ENCODE data around the gene DUSP19. TPM values are rescaled to one million over a fixed set of nuclear protein-coding genes. Genes with fewer than 3 reads are reported as not detected.

Gene DUSP19
- total and polyA plus RNA-seq, 10 of the 15 experiments (the other 5 are each of a cell fraction or from before 2014, with no cell fraction given): 0.16 to 1.7 (median 0.57) TPM

DNA sequence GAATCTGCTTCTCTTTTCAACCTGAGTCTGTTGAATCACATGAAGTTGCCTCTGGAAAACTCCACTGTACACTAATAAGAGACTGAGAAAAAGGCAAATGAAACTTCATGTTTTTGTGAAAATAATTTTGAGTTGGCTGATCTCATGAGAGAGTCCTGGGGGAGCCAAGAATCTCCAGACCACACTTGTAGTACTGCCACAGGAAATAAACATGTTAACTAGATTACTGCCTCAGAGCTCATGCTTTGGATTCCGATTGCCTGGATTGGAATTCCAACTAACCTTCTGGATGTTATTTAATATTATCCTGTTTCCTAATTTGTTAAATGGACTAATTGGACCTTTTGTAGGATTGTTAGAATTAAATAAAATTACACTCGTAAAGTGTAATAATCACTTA, 70.9 kb downstream of the DUSP19 start:
- intact Hi-C loops (cut with micrococcal nuclease; ENCODE audit: unreplicated experiment): no loop called here
- H3K27me3 ChIP-seq (replicated peaks in 1 of 2; ENCODE audit: control insufficient read depth in 2 of 2, insufficient read depth in 2 of 2, low read length in 1 of 2): no peaks in the 10 kb centered on the region
- DNase-seq (ENCODE audit: low read depth, low spot score) (no peak), FAIRE-seq (no peak), ATAC-seq (no peak)
- CTCF ChIA-PET: no interaction called here
- H4K20me1 ChIP-seq (ENCODE audit: control insufficient read depth, insufficient read depth): no peaks in the 10 kb centered on the region
- H3K27ac ChIP-seq (ENCODE audit: control insufficient read depth, insufficient read depth): no peak overlapping the region
- H3K9me3 ChIP-seq (replicated peaks; ENCODE audit: control insufficient read depth, insufficient read depth, low read length): no peaks in the 10 kb centered on the region; the same call in 1 of the 3 replicates
- RAD21 ChIA-PET (ENCODE audit: unreplicated experiment): no interaction called here
- H3K4me3 ChIP-seq: no peak overlapping the region
- 97% methylated on average over 2 of the region's 2 CpGs for WGBS (ENCODE audit: insufficient coverage, insufficient replicate concordance, low lambda C conversion rate, missing lambda C conversion rate)
- SMC1A ChIA-PET (ENCODE audit: uncharacterized antibody, unreplicated experiment): interaction anchor here (0.8 to 1.0 kb wide), 4 partner anchors 9 to 46 kb away, joined by 3 read pairs; no protein-coding TSS in a partner anchor
- H3K9ac ChIP-seq (ENCODE audit: control insufficient read depth, insufficient read depth, low read length): no peak overlapping the region
- no peaks in the 10 kb centered on the region for H3K4me1 ChIP-seq (ENCODE audit: control insufficient read depth, insufficient read depth, low read length)
- H3K4me2 ChIP-seq (ENCODE audit: control insufficient read depth, insufficient read depth): no peak overlapping the region
- in situ Hi-C loops (cut with MboI): no loop called here
- no peak overlapping the region for H2AFZ ChIP-seq (ENCODE audit: control insufficient read depth, low read depth, low read length)
- POLR2A ChIA-PET: no interaction called here
- H3K36me3 ChIP-seq (ENCODE audit: control insufficient read depth in 2 of 2, insufficient read depth in 2 of 2, low read length in 1 of 2): peaks cover 2 to 9% of the 10 kb centered on the region in 2 experiments
- no TSS peak for BruUV-seq (replicated peaks)
- peaks cover 3% of the 10 kb centered on the region for H3K79me2 ChIP-seq (ENCODE audit: control insufficient read depth, insufficient read depth, low read length)
- TF ChIP-seq POLR2A (IDR thresholded peaks at IDR 0.05; ENCODE audit: low read depth, low read length): no peak
- no peak for TF ChIP-seq POU2F2 (IDR thresholded peaks at IDR 0.05; ENCODE audit: borderline replicate concordance, low read depth, low read length)
- TF ChIP-seq EP300 (IDR thresholded peaks at IDR 0.05; ENCODE audit: borderline replicate concordance in 1 of 2, control insufficient read depth in 1 of 2, low read depth in 2 of 2, low read length in 2 of 2): no peak
- TF ChIP-seq, protein P1, sequence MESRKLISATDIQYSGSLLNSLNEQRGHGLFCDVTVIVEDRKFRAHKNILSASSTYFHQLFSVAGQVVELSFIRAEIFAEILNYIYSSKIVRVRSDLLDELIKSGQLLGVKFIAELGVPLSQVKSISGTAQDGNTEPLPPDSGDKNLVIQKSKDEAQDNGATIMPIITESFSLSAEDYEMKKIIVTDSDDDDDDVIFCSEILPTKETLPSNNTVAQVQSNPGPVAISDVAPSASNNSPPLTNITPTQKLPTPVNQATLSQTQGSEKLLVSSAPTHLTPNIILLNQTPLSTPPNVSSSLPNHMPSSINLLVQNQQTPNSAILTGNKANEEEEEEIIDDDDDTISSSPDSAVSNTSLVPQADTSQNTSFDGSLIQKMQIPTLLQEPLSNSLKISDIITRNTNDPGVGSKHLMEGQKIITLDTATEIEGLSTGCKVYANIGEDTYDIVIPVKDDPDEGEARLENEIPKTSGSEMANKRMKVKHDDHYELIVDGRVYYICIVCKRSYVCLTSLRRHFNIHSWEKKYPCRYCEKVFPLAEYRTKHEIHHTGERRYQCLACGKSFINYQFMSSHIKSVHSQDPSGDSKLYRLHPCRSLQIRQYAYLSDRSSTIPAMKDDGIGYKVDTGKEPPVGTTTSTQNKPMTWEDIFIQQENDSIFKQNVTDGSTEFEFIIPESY (IDR thresholded peaks at IDR 0.05): no peak
- TF ChIP-seq, protein P2, sequence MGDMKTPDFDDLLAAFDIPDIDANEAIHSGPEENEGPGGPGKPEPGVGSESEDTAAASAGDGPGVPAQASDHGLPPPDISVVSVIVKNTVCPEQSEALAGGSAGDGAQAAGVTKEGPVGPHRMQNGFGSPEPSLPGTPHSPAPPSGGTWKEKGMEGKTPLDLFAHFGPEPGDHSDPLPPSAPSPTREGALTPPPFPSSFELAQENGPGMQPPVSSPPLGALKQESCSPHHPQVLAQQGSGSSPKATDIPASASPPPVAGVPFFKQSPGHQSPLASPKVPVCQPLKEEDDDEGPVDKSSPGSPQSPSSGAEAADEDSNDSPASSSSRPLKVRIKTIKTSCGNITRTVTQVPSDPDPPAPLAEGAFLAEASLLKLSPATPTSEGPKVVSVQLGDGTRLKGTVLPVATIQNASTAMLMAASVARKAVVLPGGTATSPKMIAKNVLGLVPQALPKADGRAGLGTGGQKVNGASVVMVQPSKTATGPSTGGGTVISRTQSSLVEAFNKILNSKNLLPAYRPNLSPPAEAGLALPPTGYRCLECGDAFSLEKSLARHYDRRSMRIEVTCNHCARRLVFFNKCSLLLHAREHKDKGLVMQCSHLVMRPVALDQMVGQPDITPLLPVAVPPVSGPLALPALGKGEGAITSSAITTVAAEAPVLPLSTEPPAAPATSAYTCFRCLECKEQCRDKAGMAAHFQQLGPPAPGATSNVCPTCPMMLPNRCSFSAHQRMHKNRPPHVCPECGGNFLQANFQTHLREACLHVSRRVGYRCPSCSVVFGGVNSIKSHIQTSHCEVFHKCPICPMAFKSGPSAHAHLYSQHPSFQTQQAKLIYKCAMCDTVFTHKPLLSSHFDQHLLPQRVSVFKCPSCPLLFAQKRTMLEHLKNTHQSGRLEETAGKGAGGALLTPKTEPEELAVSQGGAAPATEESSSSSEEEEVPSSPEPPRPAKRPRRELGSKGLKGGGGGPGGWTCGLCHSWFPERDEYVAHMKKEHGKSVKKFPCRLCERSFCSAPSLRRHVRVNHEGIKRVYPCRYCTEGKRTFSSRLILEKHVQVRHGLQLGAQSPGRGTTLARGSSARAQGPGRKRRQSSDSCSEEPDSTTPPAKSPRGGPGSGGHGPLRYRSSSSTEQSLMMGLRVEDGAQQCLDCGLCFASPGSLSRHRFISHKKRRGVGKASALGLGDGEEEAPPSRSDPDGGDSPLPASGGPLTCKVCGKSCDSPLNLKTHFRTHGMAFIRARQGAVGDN (IDR thresholded peaks at IDR 0.05): no peak
- TF ChIP-seq CHD4 (IDR thresholded peaks at IDR 0.05): no peak
- TF ChIP-seq ETV6 (conservative IDR thresholded peaks at IDR 0.05 in 1 of 2, IDR thresholded peaks at IDR 0.05 in 1 of 2; ENCODE audit: borderline replicate concordance in 1 of 2, low read depth in 1 of 2): no peak
- TF ChIP-seq EED (IDR thresholded peaks at IDR 0.05; ENCODE audit: low read depth): no peak
- no peak for TF ChIP-seq CHD2 (IDR thresholded peaks at IDR 0.05; ENCODE audit: borderline replicate concordance, low read depth, low read length)
- TF ChIP-seq PAX5 (IDR thresholded peaks at IDR 0.05; ENCODE audit: borderline replicate concordance, low read depth, low read length): no peak
- no peak for TF ChIP-seq TAF1 (IDR thresholded peaks at IDR 0.05; ENCODE audit: borderline replicate concordance, low read depth, low read length)
- TF ChIP-seq, protein P3, sequence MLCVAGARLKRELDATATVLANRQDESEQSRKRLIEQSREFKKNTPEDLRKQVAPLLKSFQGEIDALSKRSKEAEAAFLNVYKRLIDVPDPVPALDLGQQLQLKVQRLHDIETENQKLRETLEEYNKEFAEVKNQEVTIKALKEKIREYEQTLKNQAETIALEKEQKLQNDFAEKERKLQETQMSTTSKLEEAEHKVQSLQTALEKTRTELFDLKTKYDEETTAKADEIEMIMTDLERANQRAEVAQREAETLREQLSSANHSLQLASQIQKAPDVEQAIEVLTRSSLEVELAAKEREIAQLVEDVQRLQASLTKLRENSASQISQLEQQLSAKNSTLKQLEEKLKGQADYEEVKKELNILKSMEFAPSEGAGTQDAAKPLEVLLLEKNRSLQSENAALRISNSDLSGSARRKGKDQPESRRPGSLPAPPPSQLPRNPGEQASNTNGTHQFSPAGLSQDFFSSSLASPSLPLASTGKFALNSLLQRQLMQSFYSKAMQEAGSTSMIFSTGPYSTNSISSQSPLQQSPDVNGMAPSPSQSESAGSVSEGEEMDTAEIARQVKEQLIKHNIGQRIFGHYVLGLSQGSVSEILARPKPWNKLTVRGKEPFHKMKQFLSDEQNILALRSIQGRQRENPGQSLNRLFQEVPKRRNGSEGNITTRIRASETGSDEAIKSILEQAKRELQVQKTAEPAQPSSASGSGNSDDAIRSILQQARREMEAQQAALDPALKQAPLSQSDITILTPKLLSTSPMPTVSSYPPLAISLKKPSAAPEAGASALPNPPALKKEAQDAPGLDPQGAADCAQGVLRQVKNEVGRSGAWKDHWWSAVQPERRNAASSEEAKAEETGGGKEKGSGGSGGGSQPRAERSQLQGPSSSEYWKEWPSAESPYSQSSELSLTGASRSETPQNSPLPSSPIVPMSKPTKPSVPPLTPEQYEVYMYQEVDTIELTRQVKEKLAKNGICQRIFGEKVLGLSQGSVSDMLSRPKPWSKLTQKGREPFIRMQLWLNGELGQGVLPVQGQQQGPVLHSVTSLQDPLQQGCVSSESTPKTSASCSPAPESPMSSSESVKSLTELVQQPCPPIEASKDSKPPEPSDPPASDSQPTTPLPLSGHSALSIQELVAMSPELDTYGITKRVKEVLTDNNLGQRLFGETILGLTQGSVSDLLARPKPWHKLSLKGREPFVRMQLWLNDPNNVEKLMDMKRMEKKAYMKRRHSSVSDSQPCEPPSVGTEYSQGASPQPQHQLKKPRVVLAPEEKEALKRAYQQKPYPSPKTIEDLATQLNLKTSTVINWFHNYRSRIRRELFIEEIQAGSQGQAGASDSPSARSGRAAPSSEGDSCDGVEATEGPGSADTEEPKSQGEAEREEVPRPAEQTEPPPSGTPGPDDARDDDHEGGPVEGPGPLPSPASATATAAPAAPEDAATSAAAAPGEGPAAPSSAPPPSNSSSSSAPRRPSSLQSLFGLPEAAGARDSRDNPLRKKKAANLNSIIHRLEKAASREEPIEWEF (IDR thresholded peaks at IDR 0.05; ENCODE audit: insufficient replicate concordance, low read depth, low read length): no peak
- no peak for TF ChIP-seq CBX5 (IDR thresholded peaks at IDR 0.05; ENCODE audit: low read depth)
- no peak for TF ChIP-seq RELA (IDR thresholded peaks at IDR 0.05; ENCODE audit: borderline replicate concordance, partially characterized antibody)
